ENCODE results near the gene CBFB.

Gene CBFB

GRCh38 chr16:67108489-67108888 lies 79.5 kb downstream of the CBFB start:
- ATAC-seq (ENCODE audit: insufficient read depth, low read depth) (no peak), DNase-seq (no peak)
- peaks cover 4% of the 10 kb centered on the region for H3K36me3 ChIP-seq (ENCODE audit: insufficient read depth, low read length)
- H3K4me1 ChIP-seq (ENCODE audit: insufficient read depth, low read length): peaks cover 35% of the 10 kb centered on the region
- H3K4me2 ChIP-seq (ENCODE audit: insufficient read depth, low read length): no peak overlapping the region
- H3K27me3 ChIP-seq (ENCODE audit: insufficient read depth, low read length, poor library complexity): no peaks in the 10 kb centered on the region
- H3K9ac ChIP-seq (ENCODE audit: low read depth, low read length): no peak overlapping the region
- no peak overlapping the region for H3K4me3 ChIP-seq (ENCODE audit: low read depth in 1 of 2, low read length in 2 of 2)
- H4K20me1 ChIP-seq (ENCODE audit: insufficient read depth, low read length): peaks cover 14% of the 10 kb centered on the region; the same call in 1 of the 2 replicates
- no peaks in the 10 kb centered on the region for H3K9me3 ChIP-seq (ENCODE audit: insufficient read depth, low read length, severe bottlenecking)
- peak overlapping the region; percentile 97 for H2AFZ ChIP-seq (ENCODE audit: low read depth, low read length)
- peaks cover 36% of the 10 kb centered on the region for H3K79me2 ChIP-seq (ENCODE audit: insufficient read depth, low read length)
- no peak for TF ChIP-seq CTCF (IDR thresholded peaks at IDR 0.05; ENCODE audit: borderline replicate concordance, extremely low read depth, low read length, poor library complexity, severe bottlenecking)
- TF ChIP-seq EZH2 (IDR thresholded peaks at IDR 0.05; ENCODE audit: borderline replicate concordance, low read depth, low read length, severe bottlenecking): no peak
- H3K27ac ChIP-seq (ENCODE audit: low read length): no peak overlapping the region

GRCh38 chr16:67108931-67109406 lies 80.0 kb downstream of the CBFB start:
- no peak for DNase-seq
- TF ChIP-seq EZH2 (IDR thresholded peaks at IDR 0.05; ENCODE audit: borderline replicate concordance, low read depth, low read length, severe bottlenecking): no peak
- TF ChIP-seq CTCF (IDR thresholded peaks at IDR 0.05; ENCODE audit: borderline replicate concordance, extremely low read depth, low read length, poor library complexity, severe bottlenecking): no peak
- Histone ChIP-seq H3K79me2 (ENCODE audit: insufficient read depth, low read length) (peaks cover 40% of the 10 kb centered on the region), H4K20me1 (ENCODE audit: insufficient read depth, low read length) (peaks cover 14% of the 10 kb centered on the region; the same call in 1 of the 2 replicates), H3K4me3 (ENCODE audit: low read depth in 1 of 2, low read length in 2 of 2) (peak overlapping the region; percentile 93 to 99; a peak in 3 of 4 replicates), H3K4me1 (ENCODE audit: insufficient read depth, low read length) (peaks cover 35% of the 10 kb centered on the region), H3K4me2 (ENCODE audit: insufficient read depth, low read length) (peak overlapping the region; percentile 99), H3K27me3 (ENCODE audit: insufficient read depth, low read length, poor library complexity) (no peaks in the 10 kb centered on the region), H3K27ac (ENCODE audit: low read length) (peak overlapping the region; percentile 77), H3K9me3 (ENCODE audit: insufficient read depth, low read length, severe bottlenecking) (no peaks in the 10 kb centered on the region), H2AFZ (ENCODE audit: low read depth, low read length) (peak overlapping the region; percentile 97), H3K9ac (ENCODE audit: low read depth, low read length) (peak overlapping the region; percentile 76), H3K36me3 (ENCODE audit: insufficient read depth, low read length) (peaks cover 6% of the 10 kb centered on the region)
- no peak for ATAC-seq (ENCODE audit: insufficient read depth, low read depth)

GRCh38 chr16:67109407-67110135 lies 80.6 kb downstream of the CBFB start, which contains the start of gene PHAF1:
Gene PHAF1 (plus strand): TSS chr16:67109941. CDS start chr16:67110176, 235 bp downstream.
- Histone ChIP-seq H3K27me3 (ENCODE audit: insufficient read depth, low read length, poor library complexity) (no peaks in the 10 kb centered on the region), H2AFZ (ENCODE audit: low read depth, low read length) (peak within 1 kb of the TSS; percentile 97), H4K20me1 (ENCODE audit: insufficient read depth, low read length) (peaks cover 14% of the 10 kb centered on the region; the same call in 1 of the 2 replicates), H3K4me2 (ENCODE audit: insufficient read depth, low read length) (peak within 1 kb of the TSS; percentile 99), H3K9ac (ENCODE audit: low read depth, low read length) (peak within 1 kb of the TSS; percentile 76), H3K27ac (ENCODE audit: low read length) (peak within 1 kb of the TSS; percentile 77), H3K9me3 (ENCODE audit: insufficient read depth, low read length, severe bottlenecking) (no peaks in the 10 kb centered on the region), H3K4me3 (ENCODE audit: low read depth in 1 of 2, low read length in 2 of 2) (peak within 1 kb of the TSS; percentile 93 to 99), H3K79me2 (ENCODE audit: insufficient read depth, low read length) (peaks cover 45% of the 10 kb centered on the region), H3K4me1 (ENCODE audit: insufficient read depth, low read length) (peaks cover 35% of the 10 kb centered on the region), H3K36me3 (ENCODE audit: insufficient read depth, low read length) (peaks cover 7% of the 10 kb centered on the region)
- TF ChIP-seq CTCF (IDR thresholded peaks at IDR 0.05; ENCODE audit: borderline replicate concordance, extremely low read depth, low read length, poor library complexity, severe bottlenecking) (no peak), EZH2 (IDR thresholded peaks at IDR 0.05; ENCODE audit: borderline replicate concordance, low read depth, low read length, severe bottlenecking) (no peak)
- ATAC-seq (ENCODE audit: insufficient read depth, low read depth) (peak; percentile 91), DNase-seq (peak; percentile 93)
